Transverse colon (tissue), 4 donors: ENCODE measurements around the gene SLC28A3.

Experiments
- POLR2A ChIP-seq: fragments of 450-650 bp; IDR thresholded peaks from one replicate; pipeline ENCODE4 v1.6.1; 2016; ENCODE audit warnings: antibody characterized with exemption, mild to moderate bottlenecking, moderate library complexity
- POLR2AphosphoS5 ChIP-seq, 3 donors: sonication (generic); formaldehyde crosslinking; IDR thresholded peaks; one replicate each; pipeline ENCODE4 v1.6.1; 2016; ENCODE audit warnings: antibody characterized with exemption in 3 of 3
- TF ChIP-seq, protein P1 (sequence below), 5 experiments: fragments of 200-600 bp in 3 of 5; fragments of 450-650 bp in 2 of 5; sonication (generic) in 3 of 5; IDR thresholded peaks; 1 replicate in 2 of 5; 2 replicates in 3 of 5; pipeline ENCODE4 v1.5.1; 2016 to 2017; ENCODE audit warnings: antibody characterized with exemption in 5 of 5, inconsistent platforms in 3 of 5, mild to moderate bottlenecking in 2 of 5, moderate library complexity in 1 of 5

DNA sequence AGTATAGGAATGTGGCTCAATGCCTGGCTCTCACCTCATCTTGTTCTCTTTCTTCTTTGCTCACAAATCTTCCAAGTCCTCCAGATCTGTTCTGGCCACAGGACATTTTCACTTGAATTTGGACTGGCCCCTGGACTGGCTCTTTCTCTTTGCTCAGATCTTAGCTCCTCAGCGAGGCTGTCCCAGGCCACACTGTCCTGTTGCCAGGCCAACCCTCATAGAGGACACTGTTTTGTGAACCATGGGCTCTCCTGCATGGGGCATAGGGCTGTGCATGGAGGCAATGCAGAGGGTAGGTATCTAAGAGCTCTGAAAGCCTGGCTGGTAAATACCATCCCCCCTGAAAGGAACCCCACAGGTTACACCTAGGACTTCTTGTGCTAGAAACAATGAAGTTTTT lies 13.5 kb upstream of the SLC28A3 start:
- TF ChIP-seq, protein P1, sequence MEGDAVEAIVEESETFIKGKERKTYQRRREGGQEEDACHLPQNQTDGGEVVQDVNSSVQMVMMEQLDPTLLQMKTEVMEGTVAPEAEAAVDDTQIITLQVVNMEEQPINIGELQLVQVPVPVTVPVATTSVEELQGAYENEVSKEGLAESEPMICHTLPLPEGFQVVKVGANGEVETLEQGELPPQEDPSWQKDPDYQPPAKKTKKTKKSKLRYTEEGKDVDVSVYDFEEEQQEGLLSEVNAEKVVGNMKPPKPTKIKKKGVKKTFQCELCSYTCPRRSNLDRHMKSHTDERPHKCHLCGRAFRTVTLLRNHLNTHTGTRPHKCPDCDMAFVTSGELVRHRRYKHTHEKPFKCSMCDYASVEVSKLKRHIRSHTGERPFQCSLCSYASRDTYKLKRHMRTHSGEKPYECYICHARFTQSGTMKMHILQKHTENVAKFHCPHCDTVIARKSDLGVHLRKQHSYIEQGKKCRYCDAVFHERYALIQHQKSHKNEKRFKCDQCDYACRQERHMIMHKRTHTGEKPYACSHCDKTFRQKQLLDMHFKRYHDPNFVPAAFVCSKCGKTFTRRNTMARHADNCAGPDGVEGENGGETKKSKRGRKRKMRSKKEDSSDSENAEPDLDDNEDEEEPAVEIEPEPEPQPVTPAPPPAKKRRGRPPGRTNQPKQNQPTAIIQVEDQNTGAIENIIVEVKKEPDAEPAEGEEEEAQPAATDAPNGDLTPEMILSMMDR (IDR thresholded peaks at IDR 0.05): no peak
- TF ChIP-seq POLR2A (no peak), POLR2AphosphoS5 (IDR thresholded peaks at IDR 0.05) (no peak)
